Stimulated activated CD8-positive, alpha-beta memory T cell treated with anti-CD3 and anti-CD28 coated beads, Interleukin-12 subunit alpha, Interleukin-12 subunit beta, amount 100 ng/mL, for 1 hour (primary cell): ENCODE measurements around the gene PC.
"Not testable (repeated sequence)": the region's sequence is repeated elsewhere in the genome, so short reads cannot be mapped to it uniquely, and the experiment has no call there.

Experiments
- DNase-seq: peaks from one replicate; pipeline ENCODE4 v3.0.0-alpha.2; 2020; ENCODE audit warnings: low read depth

Gene PC

DNA sequence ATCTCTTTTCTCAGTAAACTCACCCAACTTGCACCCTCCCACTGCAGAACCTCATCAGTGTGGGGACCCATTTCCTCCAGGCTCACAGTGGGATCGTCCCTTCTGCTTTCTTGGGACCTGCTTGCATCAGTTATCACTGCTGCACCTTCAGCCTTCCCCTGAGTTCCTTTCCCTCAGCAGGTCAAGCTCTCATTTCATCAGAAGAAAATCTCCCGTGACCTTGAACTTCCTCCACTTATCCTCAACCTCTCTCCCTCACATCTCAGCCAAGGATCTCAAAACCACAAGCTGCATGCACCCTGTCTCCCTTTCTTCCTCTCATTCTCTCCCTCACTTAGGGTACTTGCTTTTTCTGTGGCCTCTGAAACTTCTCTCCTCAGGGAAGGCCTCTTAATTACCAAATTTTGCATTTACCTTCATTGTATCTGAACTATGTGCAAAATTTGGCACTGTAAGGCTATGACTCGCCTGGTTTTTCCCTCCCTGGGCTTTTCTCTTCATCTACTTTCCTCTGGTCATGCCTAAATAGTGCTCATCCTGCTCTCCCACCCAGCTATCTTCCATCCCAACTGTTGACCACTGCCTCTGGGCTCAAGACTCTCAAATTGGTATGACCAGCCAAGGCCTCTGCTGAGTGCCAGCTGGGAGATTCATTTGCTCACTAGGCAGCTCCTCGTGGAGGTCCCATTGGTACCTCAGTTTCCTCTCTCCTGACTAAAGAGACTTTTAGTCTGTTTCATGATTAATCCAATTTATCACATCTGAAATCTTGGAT is 117.7 kb downstream of the PC start:
- DNase-seq, result no peak

DNA sequence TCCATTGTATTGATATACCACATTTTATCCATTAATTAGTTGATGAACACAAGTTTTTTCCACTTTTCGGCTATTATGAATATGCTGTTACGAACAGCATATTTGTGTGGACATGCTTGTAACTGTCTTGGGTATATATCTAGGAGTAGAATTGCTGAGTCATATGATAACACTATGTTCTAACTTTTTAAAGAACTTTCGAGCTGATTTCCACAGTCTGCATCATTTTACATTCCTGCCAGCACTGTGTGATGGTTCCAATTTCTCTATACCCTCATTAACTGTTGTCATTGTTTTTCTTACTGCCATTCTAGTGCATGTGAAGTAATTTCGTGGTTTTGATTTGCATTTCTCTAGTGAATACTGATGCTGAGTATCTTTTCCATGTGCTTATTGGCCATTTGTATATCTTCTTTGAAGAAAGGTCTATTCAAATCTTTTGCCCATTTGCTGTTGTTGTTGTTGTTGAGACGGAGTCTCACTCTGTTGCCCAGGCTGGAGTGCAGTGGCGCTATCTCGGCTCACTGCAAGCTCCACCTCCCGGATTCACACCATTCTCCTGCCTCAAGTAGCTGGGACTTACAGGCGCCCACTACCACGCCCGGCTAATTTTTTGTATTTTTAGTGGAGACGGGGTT is 122.3 kb downstream of the PC start:
- no peak for DNase-seq

DNA sequence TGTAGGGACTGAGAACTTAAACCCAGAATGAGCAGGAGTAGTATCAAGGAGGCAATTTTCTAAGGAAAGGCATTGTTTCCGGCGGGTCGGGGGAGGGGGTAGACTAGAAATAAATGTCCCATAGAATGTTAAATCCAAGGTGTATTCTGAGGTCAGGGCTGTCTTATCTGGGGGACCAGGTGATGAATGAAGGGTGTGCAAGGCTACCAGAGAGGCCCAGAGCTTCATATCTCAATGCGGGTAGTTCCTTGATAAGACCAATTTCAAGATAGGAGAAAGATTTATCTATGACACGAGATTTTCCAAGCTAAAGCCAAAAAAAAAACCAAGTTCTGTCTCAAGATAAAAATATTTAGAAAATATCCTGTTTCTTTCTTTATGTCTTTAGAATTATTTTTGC is 123.2 kb downstream of the PC start:
- no peak for DNase-seq

DNA sequence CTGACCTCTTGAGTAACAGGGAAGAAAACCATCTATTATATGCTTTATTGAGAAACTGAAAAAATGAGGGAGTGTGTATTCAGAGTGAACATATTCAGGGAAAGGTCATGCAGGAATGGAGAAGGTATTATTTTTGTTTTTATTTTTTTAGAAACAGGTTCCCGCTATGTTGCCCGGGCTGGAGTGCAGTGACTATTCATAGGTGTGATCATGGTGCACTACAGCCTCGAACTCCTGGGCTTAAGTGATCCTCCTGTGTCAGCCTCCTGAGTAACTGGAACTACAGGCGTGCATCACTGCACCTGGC is 123.7 kb downstream of the PC start:
- no peak for DNase-seq

DNA sequence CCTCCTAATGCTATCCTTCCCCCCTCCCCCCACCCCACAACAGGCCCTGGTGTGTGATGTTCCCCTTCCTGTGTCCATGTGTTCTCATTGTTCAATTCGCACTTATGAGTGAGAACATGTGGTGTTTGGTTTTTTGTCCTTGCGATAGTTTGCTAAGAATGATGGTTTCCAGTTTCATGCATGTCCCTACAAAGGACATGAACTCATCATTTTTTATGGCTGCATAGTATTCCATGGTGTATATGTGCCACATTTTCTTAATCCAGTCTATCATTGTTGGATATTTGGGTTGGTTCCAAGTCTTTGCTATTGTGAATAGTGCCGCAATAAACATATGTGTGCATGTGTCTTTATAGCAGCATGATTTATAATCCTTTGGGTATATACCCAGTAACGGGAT is 133.6 kb downstream of the PC start:
- not testable (repeated sequence) for DNase-seq

DNA sequence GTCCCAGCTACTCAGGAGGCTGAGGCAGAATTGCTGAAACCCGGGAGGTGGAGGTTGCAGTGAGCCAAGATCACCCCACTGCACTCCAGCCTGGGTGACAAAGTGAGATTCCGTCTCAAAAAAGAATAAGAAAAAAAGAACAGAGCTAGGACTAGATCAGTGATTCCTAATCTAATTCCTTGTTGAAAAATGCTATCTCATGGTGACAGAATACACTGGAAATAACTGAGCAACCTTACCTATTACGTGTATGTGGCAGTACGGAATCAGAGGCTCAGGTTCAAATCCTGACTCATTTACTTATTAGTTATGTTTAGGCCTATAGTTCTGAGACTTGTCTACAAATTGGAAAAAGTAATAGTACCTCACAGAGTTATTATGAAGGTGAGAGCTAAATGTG is 134.5 kb downstream of the PC start:
- no peak for DNase-seq

DNA sequence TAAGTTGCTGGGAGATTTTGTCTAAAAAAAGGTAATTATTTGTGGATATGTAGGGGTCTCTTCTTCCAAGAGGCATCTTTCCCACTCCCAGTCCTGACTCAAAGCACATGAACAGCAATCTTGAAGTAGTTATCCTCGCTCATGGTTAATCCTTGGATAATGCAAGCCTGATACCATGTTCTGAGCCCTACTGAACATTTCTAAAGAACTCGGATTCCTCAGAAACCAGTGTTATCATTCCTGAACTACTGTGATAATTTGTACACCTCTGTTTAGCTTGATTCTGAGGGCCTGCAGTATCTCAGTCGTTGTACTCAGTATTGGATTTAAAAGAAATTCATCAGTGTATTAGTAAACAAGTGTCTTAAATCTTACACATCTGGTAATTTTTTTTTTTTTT is 137.3 kb downstream of the PC start:
- no peak for DNase-seq

DNA sequence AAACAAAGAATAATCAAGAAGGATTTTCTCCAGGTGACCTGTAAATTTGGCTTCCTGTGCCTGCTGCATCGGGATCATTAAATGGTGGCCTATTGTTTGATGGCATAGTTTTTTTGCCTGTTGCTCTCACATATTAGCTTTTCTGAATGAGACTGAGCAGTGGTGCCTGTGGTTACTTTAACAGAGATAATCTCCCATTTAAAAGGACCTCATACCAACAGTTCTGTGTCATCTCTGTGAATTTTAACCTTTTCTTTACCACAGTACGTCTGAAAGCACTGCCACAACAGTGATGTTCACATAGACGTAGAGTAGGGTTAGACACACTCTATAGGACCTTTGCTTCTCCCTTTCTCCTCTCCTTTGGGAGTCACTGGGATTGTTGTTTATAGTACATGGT is 137.8 kb downstream of the PC start:
- no peak for DNase-seq

DNA sequence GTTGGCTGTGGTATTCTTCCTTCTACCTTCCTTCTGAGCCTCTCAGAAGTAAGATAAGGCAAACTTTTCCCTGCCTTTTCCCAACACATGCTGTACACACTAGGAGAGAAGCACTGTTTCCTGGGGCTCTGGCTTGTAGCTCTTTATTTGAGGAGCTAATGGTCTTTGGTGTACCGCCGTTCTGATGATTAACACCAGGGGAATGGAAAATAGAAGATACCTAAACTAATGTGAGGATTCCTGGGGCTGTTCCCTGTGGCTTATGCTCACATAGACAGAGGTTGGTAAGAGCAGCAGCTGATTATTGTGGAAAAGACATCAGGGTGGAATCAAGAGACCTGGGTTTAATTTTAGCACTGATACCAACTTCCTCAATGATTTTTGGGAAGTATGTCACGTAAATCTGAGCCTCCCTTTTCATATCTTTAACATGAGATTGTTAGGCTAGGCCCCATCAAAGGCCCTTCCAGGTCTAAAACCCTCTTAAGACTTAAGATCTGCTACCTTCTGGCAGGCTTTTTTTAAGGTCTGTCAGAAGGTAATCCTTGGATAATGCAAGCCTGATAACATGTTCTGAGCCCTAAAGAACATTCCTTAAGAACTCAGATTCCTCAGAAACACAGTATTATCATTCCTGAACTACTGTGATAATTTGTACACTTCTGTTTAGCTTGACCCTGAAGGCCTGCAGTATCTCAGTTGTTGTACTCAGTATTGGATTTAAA is 139.8 kb downstream of the PC start:
- DNase-seq, result no peak

DNA sequence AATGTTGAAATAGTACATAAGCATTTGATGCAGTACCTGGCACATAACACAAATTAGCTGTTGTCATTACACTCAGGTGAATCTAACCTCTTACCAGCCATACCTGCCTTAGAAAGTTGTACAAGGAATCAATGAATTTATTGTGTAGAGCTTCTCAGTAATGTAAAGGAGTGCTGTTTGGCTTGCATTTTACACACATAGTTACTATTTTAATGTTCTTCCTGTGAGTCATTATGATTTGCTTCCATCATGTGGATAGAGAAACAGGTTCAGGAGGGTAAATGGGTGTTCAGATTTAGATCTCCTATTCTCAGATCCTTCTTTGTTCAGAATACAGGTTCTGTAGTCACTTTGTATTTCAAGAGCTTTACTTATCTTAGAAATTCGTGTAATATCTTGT is 142.5 kb downstream of the PC start:
- DNase-seq, result no peak

DNA sequence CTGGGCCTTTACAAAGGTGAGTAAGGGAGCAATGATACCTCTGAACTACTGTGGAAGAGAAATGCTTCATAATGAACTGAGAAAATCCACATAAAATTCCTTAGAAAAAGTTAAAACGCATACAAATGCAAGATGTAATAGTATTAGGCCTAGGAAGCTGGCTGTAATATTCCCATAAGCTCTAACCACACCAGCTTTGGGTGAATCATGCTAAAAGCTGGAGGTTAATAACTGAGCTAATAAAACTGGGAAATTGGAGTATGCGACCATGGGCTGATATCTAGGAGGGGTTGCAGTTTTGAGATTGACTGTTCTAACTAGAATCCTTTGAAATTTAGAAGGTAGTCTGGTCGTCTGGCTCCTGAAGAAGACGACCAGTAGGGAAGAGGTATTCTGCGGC is 143.5 kb downstream of the PC start:
- no peak for DNase-seq

DNA sequence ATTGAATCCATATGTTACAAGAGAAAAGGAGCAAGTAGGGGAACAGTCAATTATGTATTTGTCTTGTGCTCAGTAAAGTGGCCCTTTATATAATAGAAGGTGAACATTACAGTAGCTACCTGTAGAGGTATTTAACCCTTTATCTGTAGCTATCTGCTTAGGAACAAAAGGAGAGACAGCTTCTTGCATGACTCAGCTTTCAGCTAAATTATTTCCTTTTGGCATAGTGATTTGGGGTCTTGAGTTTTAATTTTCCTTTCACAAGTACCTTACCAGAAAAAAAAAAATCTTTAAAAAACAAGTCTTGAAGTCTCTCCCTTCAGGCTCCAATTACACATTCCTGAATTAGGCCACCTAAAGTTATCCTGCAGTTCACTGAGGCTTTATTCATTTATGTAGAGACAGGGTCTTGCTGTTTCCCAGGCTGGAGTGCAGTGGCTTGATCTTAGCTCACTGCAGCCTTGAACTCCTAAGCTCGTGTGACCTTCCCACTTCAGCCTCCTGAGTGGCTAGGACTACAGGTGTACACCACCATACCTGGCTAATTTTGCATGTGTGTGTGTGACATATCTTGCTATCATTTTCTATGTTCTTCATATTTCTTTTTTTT is 147.5 kb downstream of the PC start:
- no peak for DNase-seq

DNA sequence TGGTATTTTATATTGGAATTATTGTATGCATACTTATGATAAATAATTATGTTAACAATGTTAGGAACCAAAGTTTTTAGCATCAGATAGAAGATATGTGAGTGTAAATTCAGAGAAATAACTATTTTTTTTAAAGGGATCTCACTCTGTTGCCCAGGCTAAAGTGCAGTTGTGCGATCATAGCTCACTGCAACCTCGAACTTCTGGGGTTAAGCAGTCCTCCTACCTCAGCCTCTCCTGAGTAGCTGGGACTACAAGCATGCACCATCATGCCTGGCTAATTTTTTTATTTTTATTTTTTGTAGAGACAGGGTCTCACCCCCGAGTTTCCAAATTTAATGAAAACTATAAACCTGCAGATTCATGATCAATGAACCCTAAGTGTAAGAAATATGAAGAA is 148.6 kb downstream of the PC start:
- DNase-seq, result no peak

DNA sequence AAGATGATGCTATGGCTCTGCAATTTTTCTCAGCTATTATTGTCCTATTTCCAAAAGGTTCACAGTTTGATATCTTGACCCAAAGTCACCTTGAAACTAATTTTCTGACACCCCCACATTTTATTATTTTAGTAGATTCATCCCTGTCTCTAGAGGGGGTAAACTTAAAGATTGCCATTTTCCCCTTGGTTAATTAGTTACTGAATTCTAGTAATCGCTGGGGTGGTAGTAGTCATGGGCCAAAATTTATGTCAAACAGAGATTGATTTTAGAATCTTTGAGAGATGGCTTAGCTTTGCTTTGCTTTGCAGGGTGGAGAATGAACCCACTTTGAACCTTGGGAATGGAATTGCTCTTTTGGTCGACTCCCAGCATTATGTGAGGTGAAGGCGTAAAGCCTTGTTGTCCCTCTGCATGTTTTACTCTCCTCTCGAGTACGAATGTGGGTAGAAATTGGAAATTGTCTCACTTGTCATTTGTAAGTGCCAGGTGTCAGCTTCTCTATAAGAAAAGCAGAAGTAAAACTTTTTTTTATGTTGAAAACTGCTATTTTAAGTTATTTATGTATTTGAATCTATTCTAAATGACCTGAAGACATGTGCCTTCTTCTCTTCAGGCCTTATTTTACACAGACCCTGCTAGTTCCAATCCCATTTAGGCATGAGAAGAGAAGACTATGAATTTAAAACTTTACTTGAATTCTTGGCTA is 157.3 kb downstream of the PC start:
- DNase-seq, result no peak

DNA sequence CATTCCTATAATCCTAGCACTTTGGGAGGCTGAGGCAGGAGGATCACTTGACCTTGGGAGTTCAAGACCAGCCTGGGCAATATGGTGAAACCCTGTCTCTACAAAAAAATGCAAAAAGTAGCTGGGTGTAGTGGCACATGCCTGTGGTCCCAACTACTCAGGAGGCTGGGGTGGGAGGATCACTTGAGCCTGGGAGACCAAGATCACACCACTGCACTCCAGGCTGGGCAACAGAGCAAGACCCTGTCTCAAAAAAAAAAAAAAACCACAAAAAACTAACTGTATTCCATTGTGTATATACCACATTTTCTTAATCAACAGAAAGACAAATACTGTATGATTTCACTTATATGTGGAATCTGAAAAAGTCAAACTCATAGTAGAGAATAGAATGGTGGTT is 158.4 kb downstream of the PC start:
- not testable (repeated sequence) for DNase-seq
